SK-N-MC (cell line): Measurements from ENCODE around the gene ANO6.

ENCODE experiments used
- EZH2 ChIP-seq: fragments of 200-600 bp; sonication (generic); IDR thresholded peaks from one replicate; pipeline ENCODE4 v1.6.1; 2017; ENCODE audit warnings: antibody characterized with exemption
- POLR2AphosphoS5 ChIP-seq: IDR thresholded peaks from 2 replicates; pipeline ENCODE4 v1.6.1; 2012; ENCODE audit warnings: mild to moderate bottlenecking, low read depth, low read length, borderline replicate concordance

DNA sequence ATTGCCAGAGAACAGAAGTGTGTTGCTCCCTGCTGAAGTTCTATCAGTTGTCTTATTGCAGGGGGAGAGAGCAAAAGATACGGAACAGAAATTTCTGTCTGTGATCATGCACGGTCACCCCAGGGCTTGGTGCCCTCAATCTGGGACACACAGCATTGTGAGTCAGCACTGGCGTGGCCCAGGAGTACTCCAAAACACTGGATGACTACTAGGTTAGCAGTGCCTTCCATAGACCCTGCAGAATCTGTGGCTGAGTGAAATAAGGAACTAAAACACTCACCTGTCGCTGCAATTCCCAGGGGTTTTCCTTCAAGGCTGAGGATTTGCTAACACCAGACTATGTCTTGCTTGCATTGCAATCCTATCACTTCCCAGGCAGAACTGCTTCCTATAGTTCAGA lies 165.5 kb downstream of the ANO6 start:
- TF ChIP-seq POLR2AphosphoS5 (no peak), EZH2 (no peak)
